ENCODE data around the gene TCP11L1.

GRCh38 chr11:33062137-33062536 is 22.8 kb downstream of the TCP11L1 start:
- TF ChIP-seq CTCF (IDR thresholded peaks at IDR 0.05) (no peak), POLR2A (IDR thresholded peaks at IDR 0.05) (no peak)

Measured in vagina (tissue), 2 donors.